ENCODE measurements around the gene CEACAM5.

DNA sequence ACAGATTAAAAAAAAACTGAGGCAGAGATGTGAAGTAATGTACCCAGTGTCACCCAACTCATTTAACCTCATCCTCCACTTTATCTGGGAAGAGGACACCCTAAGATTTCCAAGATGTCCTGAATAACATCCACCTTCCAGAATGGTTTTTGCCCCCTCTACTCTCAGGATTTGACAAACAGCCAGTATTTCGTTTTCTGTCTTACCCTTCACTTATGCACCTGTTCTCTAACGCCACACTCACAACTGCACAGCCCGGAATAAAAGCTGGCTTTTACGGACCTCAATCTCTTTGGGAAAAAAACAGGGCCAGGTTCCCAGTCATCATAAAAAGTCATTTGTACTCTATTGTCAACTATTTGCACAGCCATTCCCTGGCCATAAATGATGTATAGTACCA is 25.7 kb downstream of the CEACAM5 start:
- TF ChIP-seq, protein P1, sequence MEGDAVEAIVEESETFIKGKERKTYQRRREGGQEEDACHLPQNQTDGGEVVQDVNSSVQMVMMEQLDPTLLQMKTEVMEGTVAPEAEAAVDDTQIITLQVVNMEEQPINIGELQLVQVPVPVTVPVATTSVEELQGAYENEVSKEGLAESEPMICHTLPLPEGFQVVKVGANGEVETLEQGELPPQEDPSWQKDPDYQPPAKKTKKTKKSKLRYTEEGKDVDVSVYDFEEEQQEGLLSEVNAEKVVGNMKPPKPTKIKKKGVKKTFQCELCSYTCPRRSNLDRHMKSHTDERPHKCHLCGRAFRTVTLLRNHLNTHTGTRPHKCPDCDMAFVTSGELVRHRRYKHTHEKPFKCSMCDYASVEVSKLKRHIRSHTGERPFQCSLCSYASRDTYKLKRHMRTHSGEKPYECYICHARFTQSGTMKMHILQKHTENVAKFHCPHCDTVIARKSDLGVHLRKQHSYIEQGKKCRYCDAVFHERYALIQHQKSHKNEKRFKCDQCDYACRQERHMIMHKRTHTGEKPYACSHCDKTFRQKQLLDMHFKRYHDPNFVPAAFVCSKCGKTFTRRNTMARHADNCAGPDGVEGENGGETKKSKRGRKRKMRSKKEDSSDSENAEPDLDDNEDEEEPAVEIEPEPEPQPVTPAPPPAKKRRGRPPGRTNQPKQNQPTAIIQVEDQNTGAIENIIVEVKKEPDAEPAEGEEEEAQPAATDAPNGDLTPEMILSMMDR (IDR thresholded peaks at IDR 0.05; ENCODE audit: low read depth, low read length): no peak
- no peak for TF ChIP-seq POLR2A (IDR thresholded peaks at IDR 0.05; ENCODE audit: extremely low read depth, insufficient read length)
- TF ChIP-seq, protein P2, sequence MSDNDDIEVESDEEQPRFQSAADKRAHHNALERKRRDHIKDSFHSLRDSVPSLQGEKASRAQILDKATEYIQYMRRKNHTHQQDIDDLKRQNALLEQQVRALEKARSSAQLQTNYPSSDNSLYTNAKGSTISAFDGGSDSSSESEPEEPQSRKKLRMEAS (IDR thresholded peaks at IDR 0.05; ENCODE audit: low read depth, low read length): no peak
